ENCODE measurements around the gene APBB2.
"Not testable (repeated sequence)": the region's sequence is repeated elsewhere in the genome, so short reads cannot be mapped to it uniquely, and the experiment has no call there.

APBB2 gene

DNA sequence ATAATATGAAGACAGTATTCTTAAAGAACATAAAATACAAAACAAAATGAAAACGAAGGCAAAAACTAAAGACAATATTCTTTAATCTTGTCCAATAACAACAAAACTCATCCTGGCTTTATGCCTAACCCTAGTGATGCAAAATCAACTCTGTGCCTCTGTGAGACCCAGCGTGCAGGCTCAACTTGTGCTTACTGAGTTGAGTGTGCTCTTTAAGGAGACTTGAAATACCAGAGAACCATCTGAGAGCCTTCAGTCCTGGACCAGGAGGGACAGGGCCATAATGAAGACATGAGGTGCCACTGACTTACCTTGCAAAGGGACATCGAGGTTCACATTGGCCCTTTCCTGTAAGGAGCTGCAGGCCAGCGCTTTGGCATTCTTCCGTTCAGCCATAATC lies 387.5 kb downstream of the APBB2 start:
- no peak overlapping the region for H3K4me3 ChIP-seq (ENCODE audit: low read depth, low read length)
- TF ChIP-seq, protein P1, sequence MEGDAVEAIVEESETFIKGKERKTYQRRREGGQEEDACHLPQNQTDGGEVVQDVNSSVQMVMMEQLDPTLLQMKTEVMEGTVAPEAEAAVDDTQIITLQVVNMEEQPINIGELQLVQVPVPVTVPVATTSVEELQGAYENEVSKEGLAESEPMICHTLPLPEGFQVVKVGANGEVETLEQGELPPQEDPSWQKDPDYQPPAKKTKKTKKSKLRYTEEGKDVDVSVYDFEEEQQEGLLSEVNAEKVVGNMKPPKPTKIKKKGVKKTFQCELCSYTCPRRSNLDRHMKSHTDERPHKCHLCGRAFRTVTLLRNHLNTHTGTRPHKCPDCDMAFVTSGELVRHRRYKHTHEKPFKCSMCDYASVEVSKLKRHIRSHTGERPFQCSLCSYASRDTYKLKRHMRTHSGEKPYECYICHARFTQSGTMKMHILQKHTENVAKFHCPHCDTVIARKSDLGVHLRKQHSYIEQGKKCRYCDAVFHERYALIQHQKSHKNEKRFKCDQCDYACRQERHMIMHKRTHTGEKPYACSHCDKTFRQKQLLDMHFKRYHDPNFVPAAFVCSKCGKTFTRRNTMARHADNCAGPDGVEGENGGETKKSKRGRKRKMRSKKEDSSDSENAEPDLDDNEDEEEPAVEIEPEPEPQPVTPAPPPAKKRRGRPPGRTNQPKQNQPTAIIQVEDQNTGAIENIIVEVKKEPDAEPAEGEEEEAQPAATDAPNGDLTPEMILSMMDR (IDR thresholded peaks at IDR 0.05; ENCODE audit: low read depth, low read length) = no peak

GRCh38 chr4:40825014-40825838 lies 389.1 kb downstream of the APBB2 start:
- TF ChIP-seq, protein P1 (IDR thresholded peaks at IDR 0.05; ENCODE audit: low read depth, low read length) = no peak
- no peak overlapping the region for H3K4me3 ChIP-seq (ENCODE audit: low read depth, low read length)

DNA sequence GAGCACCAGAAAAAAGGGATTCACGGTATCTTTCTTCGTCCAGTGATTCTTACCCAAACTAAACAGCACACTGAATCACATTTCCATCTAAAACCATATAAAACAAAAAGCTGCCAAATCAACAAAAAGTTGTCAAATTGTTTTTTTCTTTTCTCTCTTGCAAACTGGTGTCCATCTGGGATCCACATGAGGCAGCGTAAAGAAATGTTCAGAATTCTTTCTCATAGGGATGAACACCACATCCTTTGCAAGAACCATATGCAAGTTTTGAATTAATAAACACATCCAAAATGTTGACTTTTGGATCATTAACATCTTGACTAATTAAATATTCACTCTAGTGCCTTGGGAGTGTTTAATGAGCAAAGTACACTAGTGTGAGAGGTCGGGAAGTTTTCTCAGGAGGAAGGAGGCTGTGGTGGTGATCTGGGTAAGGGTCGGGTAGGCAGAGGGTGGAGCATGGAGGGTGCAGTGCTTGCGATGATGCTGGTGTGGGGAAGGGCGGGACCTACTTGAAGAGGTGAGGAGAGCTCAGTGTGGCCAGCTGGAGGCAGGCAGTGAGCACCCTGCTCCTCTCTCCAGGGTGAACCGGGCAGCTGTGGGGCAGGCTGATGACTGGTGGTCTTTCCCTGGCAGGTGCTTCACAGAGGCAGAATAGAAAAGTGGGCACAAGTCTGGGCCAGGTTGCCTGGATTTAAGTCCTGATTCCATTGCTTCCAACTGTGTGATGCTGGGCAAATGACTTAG lies 391.7 kb downstream of the APBB2 start:
- H3K4me3 ChIP-seq (ENCODE audit: low read depth, low read length) = no peak overlapping the region
- TF ChIP-seq, protein P1 (IDR thresholded peaks at IDR 0.05; ENCODE audit: low read depth, low read length) = no peak

DNA sequence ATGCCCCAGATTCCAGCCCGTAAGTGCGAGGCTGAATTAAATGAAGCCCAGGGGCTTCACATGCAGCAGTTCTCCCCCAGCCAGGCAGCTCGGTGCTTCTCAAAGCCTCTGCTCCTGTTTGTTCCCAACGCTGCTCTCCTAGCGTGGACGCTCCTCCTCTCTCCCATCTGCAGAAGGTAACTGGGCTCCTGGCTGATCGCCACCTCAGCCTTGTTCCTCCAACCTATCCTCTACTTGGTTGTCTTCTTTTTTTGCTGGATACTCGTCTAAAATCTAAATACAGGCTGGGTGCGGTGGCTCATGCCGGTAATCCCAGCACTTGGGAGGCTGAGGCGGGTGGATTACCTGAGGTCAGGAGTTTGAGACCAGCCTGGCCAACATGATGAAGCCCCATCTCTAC lies 394.2 kb downstream of the APBB2 start:
- H3K4me3 ChIP-seq (ENCODE audit: low read depth, low read length) = no peak overlapping the region
- TF ChIP-seq, protein P1 (IDR thresholded peaks at IDR 0.05; ENCODE audit: low read depth, low read length) = no peak

- not testable (repeated sequence) for H3K4me3 ChIP-seq (ENCODE audit: low read depth, low read length)
Observed at GRCh38 chr4:40817157-40817556, 397.2 kb downstream of the APBB2 start.

- no peak overlapping the region for H3K4me3 ChIP-seq (ENCODE audit: low read depth, low read length)
- TF ChIP-seq, protein P1 (IDR thresholded peaks at IDR 0.05; ENCODE audit: low read depth, low read length) = no peak
Observed at GRCh38 chr4:40812856-40813255, 401.5 kb downstream of the APBB2 start.

DNA sequence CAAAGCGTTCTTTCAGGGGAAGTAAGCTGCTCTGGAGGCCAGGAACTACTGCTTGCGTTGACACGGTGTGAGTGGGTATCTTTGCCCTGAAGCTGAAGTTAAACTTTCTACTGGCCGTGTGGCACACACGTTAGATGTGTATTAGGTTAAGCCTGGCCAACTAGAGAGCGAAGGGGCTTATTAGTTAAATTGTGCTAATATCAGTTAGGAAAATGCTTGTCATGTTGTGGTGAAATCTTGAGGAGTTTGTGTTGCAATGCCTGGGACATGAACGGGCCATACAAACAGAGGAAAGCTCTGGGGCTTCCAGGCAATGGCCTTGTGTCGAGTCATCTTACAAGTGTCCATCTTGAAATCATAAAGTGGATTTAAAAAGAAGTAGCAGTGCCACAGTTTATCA lies 402.0 kb downstream of the APBB2 start:
- no peak overlapping the region for H3K4me3 ChIP-seq (ENCODE audit: low read depth, low read length)
- TF ChIP-seq, protein P1 (IDR thresholded peaks at IDR 0.05; ENCODE audit: low read depth, low read length) = no peak

All from WI38 (cell line).